ENCODE data around the gene MYCN.

MYCN gene

DNA sequence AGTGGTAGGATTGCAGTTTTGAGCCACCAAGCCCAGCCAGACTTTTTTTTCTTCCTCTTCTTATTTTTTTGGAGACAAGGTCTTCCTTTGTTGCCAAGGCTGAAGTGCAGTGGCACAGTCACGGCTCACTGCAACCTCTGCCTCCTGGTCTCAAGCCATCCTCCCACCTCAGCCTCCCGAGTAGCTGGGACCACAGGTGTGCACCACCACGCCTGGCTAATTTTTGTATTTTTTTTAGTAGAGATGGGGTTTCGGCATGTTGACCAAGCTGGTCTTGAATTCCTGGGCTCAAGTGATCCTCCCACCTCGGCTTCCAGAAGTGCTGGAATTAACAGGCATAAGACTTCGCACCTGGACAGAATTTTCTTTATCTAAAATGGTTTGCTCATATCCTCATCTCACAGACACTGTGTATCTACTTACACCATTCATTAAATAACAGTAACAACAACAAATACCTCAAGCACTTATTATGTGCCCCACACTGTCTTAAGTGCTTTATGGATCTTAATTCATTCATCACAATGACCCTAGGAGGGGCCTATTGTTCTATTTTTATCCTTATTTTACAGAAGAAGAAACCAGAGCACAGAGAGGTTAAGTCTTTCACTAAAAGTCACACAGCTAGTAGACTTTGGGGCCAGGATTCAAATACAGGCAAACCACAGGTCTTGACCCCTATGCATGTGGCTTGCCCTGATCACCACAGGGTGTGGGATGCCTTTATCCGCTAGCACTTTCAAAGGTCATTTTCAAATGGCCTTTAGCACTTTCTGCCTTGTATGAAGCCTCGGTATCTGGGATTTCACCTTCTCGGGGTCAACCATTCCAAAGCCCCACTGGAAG is 39.6 kb downstream of the MYCN start:
- DNase-seq, result no peak

GRCh38 chr2:15980605-15981098 is 40.3 kb downstream of the MYCN start:
- no peak for DNase-seq

DNA sequence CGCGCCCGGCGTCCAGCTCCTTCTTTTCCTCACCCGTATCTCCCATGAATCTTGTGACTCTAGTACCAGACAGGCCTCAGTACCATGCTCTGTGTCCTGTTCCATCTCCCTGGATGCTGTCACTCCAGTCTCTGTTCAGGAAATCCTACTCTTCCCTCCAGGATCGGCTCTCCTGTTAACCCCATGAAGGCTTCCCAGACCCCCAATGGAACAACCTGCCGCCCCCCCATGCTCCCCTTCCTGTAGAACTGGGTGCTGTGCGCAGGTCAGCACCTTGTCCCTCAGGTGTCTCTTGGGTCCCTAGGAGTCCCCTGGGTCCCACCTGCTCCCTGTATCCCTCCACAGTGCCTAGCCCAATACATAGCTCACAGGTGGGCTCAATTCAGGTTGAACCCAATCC is 41.3 kb downstream of the MYCN start:
- DNase-seq, result no peak

DNA sequence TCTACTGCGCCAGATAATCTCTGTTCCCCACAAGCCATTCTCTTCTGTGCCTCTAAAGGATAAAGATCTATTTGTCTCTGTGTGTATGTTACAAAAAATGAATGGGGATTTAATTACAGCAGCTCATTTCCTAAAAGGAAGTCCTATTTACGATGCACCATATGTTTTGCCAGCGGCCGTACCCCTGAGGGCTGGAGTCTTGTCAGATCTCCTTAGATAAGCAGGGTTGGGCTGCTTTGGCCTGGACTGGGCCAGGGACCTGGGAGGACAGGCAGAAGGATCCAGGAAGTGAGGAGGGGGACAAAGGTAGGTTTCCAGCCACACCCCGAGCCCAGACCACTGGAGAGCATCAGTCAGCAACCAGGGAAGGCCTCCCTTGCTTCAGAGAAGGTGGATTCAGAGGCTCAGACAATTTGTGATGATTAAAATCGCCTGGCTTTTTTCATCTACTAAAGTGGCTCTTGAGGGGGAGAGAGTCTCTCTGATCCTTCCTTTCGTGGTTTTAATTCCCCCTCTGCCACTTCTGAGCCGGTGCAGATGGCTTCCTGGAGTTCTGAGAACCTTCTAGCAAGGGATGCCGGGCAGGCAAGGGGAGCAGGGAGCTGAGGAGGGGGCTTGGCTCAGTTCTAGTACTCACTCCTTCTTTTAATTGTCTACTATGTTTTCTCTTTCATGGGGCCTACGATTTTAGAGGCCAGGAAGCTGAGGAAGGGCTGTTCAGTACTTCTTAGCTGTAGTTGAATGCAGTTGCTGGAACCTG is 42.1 kb downstream of the MYCN start:
- no peak for DNase-seq

DNA sequence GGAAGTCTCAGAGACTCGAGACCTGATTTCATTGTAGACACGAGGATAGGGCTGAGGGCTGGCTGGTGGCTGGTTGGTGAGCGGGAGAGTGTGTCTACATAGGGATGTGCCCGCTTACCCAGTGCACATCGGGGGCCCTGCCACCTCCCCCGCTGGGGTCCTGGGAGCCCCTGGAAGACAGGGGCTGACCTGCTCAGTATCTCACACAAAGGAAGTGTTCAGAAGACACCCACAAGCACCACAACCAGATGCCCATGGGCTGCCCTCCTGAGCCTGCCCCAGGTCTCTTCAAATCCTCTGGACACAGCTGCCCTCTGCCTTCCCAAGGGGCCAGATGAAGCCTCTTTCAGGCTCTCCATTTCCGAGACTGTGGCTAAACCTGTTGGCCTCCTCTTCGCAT is 43.1 kb downstream of the MYCN start:
- DNase-seq, result no peak

GRCh38 chr2:15984368-15985255 is 44.3 kb downstream of the MYCN start:
- DNase-seq, result no peak

DNA sequence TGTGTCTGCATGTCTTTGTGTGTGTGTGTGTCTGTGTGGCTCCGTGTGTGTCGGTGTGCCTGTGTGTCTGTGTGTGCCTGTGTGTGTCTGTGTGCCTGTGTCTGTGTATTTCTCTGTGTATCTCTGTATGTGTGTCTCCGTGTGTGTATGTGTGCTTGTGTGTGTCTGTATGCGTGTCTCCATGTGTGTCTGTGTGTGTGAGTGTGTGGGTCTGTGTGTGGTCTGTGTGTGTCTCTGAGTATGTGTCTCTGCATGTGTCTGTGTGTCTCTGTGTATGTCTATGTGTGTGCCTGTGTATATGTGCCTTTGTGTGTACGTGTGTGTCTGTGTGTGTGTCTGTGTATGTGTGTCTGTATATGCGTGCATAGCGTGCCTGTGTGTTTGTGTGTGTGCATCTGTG is 45.2 kb downstream of the MYCN start:
- DNase-seq, result no peak

DNA sequence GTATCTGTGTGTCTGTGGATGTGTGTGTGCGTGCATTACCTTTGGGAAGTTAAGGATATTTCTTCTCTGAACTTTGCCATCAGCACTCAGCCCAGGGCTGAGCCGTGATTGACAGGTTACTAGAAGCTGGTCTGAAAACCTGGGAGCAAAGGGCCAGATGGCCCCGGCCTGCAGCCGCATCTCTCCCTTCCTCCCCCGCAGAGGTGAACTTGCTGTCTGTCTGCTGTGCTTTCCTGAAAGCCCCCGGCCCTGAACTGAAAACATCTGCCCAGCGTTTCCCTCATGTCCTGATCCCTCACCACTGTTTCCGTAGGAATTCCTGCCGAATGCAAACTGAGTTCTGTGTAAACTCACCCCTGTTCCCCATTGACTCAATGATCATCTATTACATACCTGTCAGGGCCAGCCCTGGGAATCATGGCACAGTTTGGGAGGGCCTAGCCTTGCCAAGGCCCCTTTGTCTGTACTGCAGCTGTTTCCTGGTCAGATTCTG is 45.8 kb downstream of the MYCN start:
- no peak for DNase-seq

- DNase-seq, result no peak
Observed at GRCh38 chr2:15986644-15987043, 46.3 kb downstream of the MYCN start.

- no peak for DNase-seq
Observed at GRCh38 chr2:15988733-15989132, 48.4 kb downstream of the MYCN start.

GRCh38 chr2:15989559-15989958 is 49.2 kb downstream of the MYCN start:
- no peak for DNase-seq

GRCh38 chr2:15990151-15991101 is 50.1 kb downstream of the MYCN start:
- DNase-seq, result no peak

DNA sequence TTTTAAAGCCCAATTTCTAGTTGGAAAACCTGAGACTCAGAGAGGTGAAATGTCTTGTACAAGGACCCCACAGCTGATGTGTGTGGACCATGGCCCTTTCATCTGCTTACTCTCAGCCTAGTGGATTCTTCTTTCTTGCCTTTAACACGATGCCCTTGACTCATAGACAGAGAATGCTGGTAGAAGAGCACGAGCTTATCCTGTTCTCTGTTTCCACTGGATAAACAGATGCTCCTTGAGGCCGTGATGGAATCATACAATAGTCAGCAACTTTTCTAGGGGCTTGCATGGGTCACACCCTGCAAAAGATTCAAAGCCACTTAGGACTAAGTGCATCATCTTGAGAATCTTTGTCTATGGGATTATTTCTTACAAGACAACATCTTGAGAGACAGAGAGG is 50.9 kb downstream of the MYCN start:
- DNase-seq, result no peak

DNA sequence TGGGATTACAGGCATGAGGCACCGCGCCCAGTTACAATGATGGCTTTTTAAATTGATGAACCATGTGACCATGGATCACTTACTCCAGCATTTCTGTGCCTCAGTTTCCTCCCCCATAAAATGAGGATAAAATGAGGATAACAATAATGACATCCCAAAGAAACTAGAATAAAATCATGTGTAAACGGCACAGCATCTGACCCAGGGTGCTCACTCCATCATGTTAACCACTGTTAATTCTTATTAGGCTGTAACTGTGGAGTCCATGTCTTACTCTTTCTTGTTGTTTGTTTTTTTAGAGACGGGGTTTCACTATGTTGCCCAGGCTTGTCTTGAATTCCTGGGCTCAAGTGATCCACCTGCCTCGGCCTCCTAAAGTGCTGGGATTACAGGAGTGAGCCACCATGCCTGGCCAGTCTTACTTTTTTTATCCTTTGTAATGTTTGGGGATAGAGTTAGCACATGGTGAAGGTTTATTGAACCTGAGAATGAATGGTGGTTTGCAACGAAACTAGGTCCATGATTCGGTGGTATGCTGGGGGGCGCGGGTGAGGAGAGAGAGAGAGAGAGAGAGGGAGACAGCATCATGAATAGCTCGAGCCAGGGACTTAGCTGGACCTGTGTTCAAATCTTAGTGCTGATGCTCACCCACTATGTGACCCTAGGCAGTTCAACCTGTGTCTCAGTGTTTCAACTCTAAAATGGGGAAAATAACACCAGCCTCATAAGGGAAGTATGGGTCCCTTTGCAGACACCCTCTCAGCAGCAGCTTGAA is 52.3 kb downstream of the MYCN start:
- DNase-seq, result no peak

GRCh38 chr2:15993232-15993610 is 52.9 kb downstream of the MYCN start:
- no peak for DNase-seq

DNA sequence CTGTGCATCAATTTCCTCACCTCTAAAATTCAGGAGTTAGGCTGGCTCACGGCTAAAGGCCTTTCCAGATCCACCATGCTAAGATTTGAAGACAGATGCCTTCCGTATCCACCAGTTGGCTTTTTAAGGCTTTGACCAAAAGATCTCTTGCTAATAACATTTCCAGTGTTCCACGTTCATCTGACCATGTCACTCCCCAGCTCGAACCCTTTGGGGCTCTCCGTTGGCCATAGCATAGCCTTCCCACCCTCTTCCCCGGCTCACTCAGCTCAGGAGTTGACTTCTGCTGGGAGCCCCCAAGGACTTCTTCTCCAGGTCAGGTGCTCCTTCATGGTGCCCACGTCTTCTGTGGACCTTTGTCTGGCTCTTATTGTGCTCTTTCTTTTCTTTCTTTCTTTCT is 53.3 kb downstream of the MYCN start:
- DNase-seq, result no peak

DNA sequence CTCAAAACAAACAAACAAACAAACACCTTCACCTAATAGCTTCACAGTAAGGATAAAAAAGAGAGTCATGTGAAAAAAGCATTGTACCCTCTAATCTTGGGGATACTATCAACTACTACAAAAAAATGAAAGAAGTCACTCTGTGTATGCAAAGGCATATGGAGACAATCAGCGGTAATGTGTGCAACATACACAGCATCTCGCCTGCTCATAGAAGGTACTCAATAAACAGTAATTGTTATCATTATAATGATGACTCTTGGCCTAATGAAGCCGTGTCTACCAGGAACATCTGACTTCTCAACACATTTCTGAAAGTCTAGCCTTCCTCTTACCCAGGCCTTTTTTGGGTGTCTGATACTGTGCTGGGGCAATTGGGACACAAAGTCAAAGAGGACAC is 55.3 kb downstream of the MYCN start:
- DNase-seq, result no peak
